GM23338 (cell line): Measurements from ENCODE around the gene IMMP2L. TPM values are rescaled to one million over a fixed set of nuclear protein-coding genes. Genes with fewer than 3 reads are reported as not detected.

Experiments used
- ATAC-seq: fragments of 200-7000 bp; cut with Tn5 transposase; 3 replicates; pipeline ENCODE4 v1.9.1; 2020
- DNase-seq: peaks from one replicate; pipeline ENCODE4 v3.0.0-alpha.2; 2015; ENCODE audit warnings: low spot score
- H2AFZ ChIP-seq: fragments of 200-600 bp; sonication (generic); 2 replicates; pipeline ENCODE4 v1.8.0; 2016; ENCODE audit warnings: antibody characterized with exemption, mild to moderate bottlenecking, moderate library complexity
- H3F3A ChIP-seq: fragments of 200-600 bp; sonication (generic); replicated peaks from 2 replicates; pipeline ENCODE4 v1.8.0; 2017; ENCODE audit warnings: antibody characterized with exemption, mixed run types, low read depth
- H3K27ac ChIP-seq: fragments of 200-600 bp; sonication (generic); 2 replicates; pipeline ENCODE4 v1.6.1; 2016; ENCODE audit warnings: low read depth
- H3K27me3 ChIP-seq: fragments of 200-600 bp; sonication (generic); 2 replicates; pipeline ENCODE4 v1.8.0; 2016; ENCODE audit warnings: mild to moderate bottlenecking, mixed run types, moderate library complexity; ENCODE audit not compliant: insufficient read depth
- H3K36me3 ChIP-seq: fragments of 200-600 bp; sonication (generic); 2 replicates; pipeline ENCODE4 v1.8.0; 2016; ENCODE audit warnings: mild to moderate bottlenecking; ENCODE audit not compliant: insufficient read depth
- H3K4me1 ChIP-seq: fragments of 200-600 bp; sonication (generic); 2 replicates; pipeline ENCODE4 v1.8.0; 2016; ENCODE audit warnings: mild to moderate bottlenecking, moderate library complexity; ENCODE audit not compliant: insufficient read depth
- H3K4me2 ChIP-seq: fragments of 200-600 bp; sonication (generic); 2 replicates; pipeline ENCODE4 v1.7.1; 2017; ENCODE audit warnings: mixed run types
- H3K4me3 ChIP-seq: fragments of 200-600 bp; sonication (generic); 2 replicates; pipeline ENCODE4 v1.6.1; 2016; ENCODE audit warnings: mixed run types
- H3K79me2 ChIP-seq: fragments of 200-600 bp; sonication (generic); replicated peaks from 2 replicates; pipeline ENCODE4 v1.8.0; 2017; ENCODE audit warnings: mild to moderate bottlenecking; ENCODE audit not compliant: insufficient read depth
- H3K9me2 ChIP-seq: fragments of 200-600 bp; sonication (generic); 2 replicates; pipeline ENCODE4 v1.8.0; 2017; ENCODE audit not compliant: insufficient read depth
- H4K20me1 ChIP-seq: fragments of 200-600 bp; sonication (generic); replicated peaks from 2 replicates; pipeline ENCODE4 v1.8.0; 2017; ENCODE audit warnings: mild to moderate bottlenecking; ENCODE audit not compliant: insufficient read depth
- H3K27ac Mint-ChIP-seq: 2 replicates; pipeline ENCODE4 v1.8.0; 2020; ENCODE audit warnings: inconsistent platforms, mild to moderate bottlenecking, moderate library complexity, mixed read lengths
- H3K27me3 Mint-ChIP-seq: 3 replicates; pipeline ENCODE4 v1.8.0; 2022; ENCODE audit warnings: low read depth, mild to moderate bottlenecking, moderate library complexity, mixed read lengths, inconsistent platforms; ENCODE audit not compliant: insufficient read depth, poor library complexity
- H3K36me3 Mint-ChIP-seq: 3 replicates; pipeline ENCODE4 v1.8.0; 2021; ENCODE audit warnings: low read depth, mild to moderate bottlenecking, inconsistent platforms, moderate library complexity, mixed read lengths
- H3K4me1 Mint-ChIP-seq: 3 replicates; pipeline ENCODE4 v1.8.0; 2020; ENCODE audit warnings: mild to moderate bottlenecking, inconsistent platforms, mixed read lengths
- H3K4me3 Mint-ChIP-seq: 3 replicates; pipeline ENCODE4 v1.8.0; 2021; ENCODE audit warnings: moderate library complexity, mild to moderate bottlenecking, inconsistent platforms, mixed read lengths
- H3K9me3 Mint-ChIP-seq: 3 replicates; pipeline ENCODE4 v1.8.0; 2020; ENCODE audit warnings: moderate library complexity, mild to moderate bottlenecking, inconsistent platforms, mixed read lengths
- CTCF ChIP-seq, 2 experiments: fragments of 200-600 bp in 1 of 2; sonication (generic) in 1 of 2; conservative IDR thresholded peaks; 2 replicates each; pipeline versions ENCODE4 v1.5.1 to v1.6.1; 2016 to 2017; ENCODE audit warnings: antibody characterized with exemption in 2 of 2, low read depth in 2 of 2, mild to moderate bottlenecking in 2 of 2, moderate library complexity in 1 of 2
- POLR2AphosphoS5 ChIP-seq: IDR thresholded peaks from 2 replicates; pipeline ENCODE4 v1.6.1; 2016; ENCODE audit warnings: antibody characterized with exemption, low read depth
- REST ChIP-seq: IDR thresholded peaks from one replicate; pipeline ENCODE4 v1.6.1; 2018; ENCODE audit warnings: antibody characterized with exemption; ENCODE audit not compliant: unreplicated experiment
- STAT1 ChIP-seq: IDR thresholded peaks from one replicate; pipeline ENCODE4 v1.6.1; 2016; ENCODE audit warnings: antibody characterized with exemption; ENCODE audit not compliant: unreplicated experiment
- ZNF114 ChIP-seq: fragments of 250-450 bp; sonication (Bioruptor Pico); IDR thresholded peaks from 2 replicates; pipeline ENCODE4 v1.5.0; 2020; ENCODE audit warnings: mild to moderate bottlenecking, moderate library complexity
- ZNF331 ChIP-seq: fragments of 250-450 bp; sonication (Bioruptor Pico); IDR thresholded peaks from 2 replicates; pipeline ENCODE4 v1.5.0; 2020; ENCODE audit warnings: low read depth, mild to moderate bottlenecking, moderate library complexity
- ZNF462 ChIP-seq: fragments of 250-450 bp; sonication (Bioruptor Pico); IDR thresholded peaks from 2 replicates; pipeline ENCODE4 v1.5.0; 2020; ENCODE audit warnings: mild to moderate bottlenecking, moderate library complexity
- polyA plus RNA-seq: library from polyadenylated mRNA; unstranded; fragments of >200 nt; fragmentation: Nextera tagmentation; extraction: Ambion mirVana; gene quantifications from 2 replicates; pipeline ENCODE4 v1.2.1, GENCODE V29; 2016
- total RNA-seq: library from RNA; depleted of rRNA; stranded (reverse); fragments of >200 nt; shearing (Covaris generic); gene quantifications from 2 replicates; pipeline ENCODE4 v1.2.3, GENCODE V29; 2014

Gene IMMP2L
- total and polyA plus RNA-seq, 2 experiments from 2014 or later: 7.3 to 14.0 TPM

- no peak for TF ChIP-seq REST
Measured at GRCh38 chr7:111098926-111099250, 463.4 kb downstream of the IMMP2L start (continued).

GRCh38 chr7:111098011-111098925, 464.0 kb downstream of the IMMP2L start:
- Histone ChIP-seq H4K20me1 (no peaks in the 10 kb centered on the region), H2AFZ (no peak overlapping the region), H3K4me1 (peaks cover 41% of the 10 kb centered on the region), H3K36me3 (no peaks in the 10 kb centered on the region), H3K79me2 (no peaks in the 10 kb centered on the region), H3K27ac (no peak overlapping the region), H3F3A (no peaks in the 10 kb centered on the region), H3K4me2 (peak overlapping the region; percentile 3; the same call in 1 of the 2 replicates), H3K27me3 (no peaks in the 10 kb centered on the region), H3K4me3 (no peak overlapping the region), H3K9me2 (no peaks in the 10 kb centered on the region)
- H3K4me3 Mint-ChIP-seq: no peak overlapping the region
- DNase-seq: peak; percentile 83
- ATAC-seq: peak; percentile 59
- peaks cover 50% of the 10 kb centered on the region for H3K4me1 Mint-ChIP-seq
- no peaks in the 10 kb centered on the region for H3K36me3 Mint-ChIP-seq
- no peaks in the 10 kb centered on the region for H3K27me3 Mint-ChIP-seq
- no peak overlapping the region for H3K27ac Mint-ChIP-seq
- H3K9me3 Mint-ChIP-seq: no peaks in the 10 kb centered on the region
- TF ChIP-seq CTCF (conservative IDR thresholded peaks at IDR 0.05; ENCODE audit: low read depth in 2 of 2) (peak; percentile 95 to 96), POLR2AphosphoS5 (no peak), REST (no peak), STAT1 (no peak), ZNF114 (CRISPR knock-in tag) (no peak), ZNF331 (CRISPR knock-in tag) (no peak), ZNF462 (CRISPR knock-in tag) (no peak)
